ENCODE data around the gene MAN2C1. TPM values are rescaled to one million over a fixed set of nuclear protein-coding genes. Genes with fewer than 3 reads are reported as not detected.
"Not testable (repeated sequence)": the region's sequence is repeated elsewhere in the genome, so short reads cannot be mapped to it uniquely, and the experiment has no call there.

MAN2C1 gene
- polyA plus RNA-seq, 4 donors: 109 to 379 (median 172) TPM

DNA sequence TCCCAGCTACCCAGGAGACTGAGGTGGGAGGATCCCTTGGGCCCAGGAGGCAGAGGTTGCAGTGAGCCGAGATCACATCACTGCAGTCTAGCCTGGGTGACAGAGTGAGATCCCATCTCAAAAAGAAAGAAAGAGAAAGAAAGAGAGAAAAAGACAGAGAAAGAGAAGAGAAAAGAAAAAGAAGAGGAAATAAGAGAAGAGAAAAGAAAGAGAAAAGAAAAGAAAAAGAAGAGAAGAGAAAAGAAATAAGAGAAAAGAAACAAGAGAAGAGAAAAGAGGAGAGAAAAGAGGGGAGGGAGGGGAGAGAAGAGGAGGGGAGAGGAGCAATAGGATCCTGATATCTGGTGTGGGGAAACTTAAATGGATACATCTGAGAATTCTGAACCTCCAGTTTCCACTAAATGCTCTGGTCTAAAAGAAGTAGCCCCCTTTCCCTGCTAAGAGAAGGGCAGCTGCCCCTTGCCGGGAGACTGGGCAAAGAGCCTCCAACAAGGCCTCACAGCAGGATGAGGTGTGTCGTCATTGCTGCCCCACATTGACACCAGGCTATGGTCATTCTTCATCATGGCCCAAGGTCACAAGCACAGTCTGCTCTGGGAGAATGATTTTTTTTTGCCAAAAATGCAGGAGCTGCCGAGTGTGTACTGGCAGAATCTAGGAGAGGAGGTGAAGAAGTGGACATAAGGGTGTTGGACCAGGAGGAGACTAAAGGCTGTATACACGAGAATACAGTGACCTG lies 53.7 kb downstream of the MAN2C1 start:
- no peaks in the 10 kb centered on the region for H3K9me3 ChIP-seq (ENCODE audit: control insufficient read depth in 2 of 2, insufficient read depth in 1 of 2, low read depth in 1 of 2, low read length in 1 of 2)
- WGBS, 3 donors: 76 to 82% (median 81%) methylated on average over 5 of the region's 5 CpGs
- H3K27me3 ChIP-seq (ENCODE audit: control insufficient read depth in 3 of 3, insufficient read depth in 3 of 3, low read length in 3 of 3): no peaks in the 10 kb centered on the region
- H3K36me3 ChIP-seq (ENCODE audit: control insufficient read depth in 3 of 3, insufficient read depth in 2 of 3, low read depth in 1 of 3, low read length in 3 of 3): no peaks in the 10 kb centered on the region
- no peaks in the 10 kb centered on the region for H3K4me1 ChIP-seq (ENCODE audit: control insufficient read depth in 3 of 3, insufficient read depth in 2 of 3, low read depth in 1 of 3, low read length in 2 of 3)
- FAIRE-seq: no peak
- no peak overlapping the region for H3K27ac ChIP-seq (ENCODE audit: low read depth in 1 of 3, low read length in 2 of 3)
- no peak overlapping the region for H3K4me3 ChIP-seq (ENCODE audit: low read depth in 1 of 3, low read length in 3 of 3)
- no peak for DNase-seq

DNA sequence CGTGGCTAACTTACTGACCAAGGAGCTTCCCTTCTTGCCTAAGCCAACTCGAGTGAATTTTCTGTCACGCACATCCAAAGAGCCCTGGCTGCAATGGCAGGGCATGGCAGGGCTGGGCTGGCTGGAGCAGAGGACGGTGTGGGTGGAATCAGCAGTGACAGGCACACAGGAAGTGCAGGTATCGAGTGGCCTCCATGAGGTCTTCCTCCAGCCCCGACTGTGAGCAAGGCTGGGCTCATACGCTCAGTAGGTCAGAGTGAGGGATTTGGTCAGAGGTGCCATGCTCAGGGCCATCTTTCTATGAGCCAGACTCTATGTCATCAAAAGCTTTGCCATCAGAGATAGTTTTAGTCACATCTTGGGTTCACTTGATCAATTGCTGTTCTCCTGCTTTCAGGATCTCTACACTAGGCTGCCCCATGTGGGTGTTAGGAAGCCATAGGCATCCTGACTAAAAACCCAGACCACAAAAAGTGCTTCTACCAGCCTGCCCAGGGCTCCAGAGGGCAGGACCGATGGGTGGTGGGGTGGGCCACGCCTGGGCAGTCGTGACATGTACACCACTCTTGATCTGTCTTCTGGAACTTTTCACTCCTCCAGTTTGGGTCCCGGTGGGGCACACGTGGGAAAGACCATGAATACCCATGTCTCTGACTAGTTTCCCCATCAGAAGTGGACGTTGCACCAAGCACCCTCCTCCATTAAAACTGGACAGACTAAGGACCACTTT lies 55.1 kb downstream of the MAN2C1 start:
- Histone ChIP-seq H3K4me3 (ENCODE audit: low read depth in 1 of 3, low read length in 3 of 3) (no peak overlapping the region), H3K36me3 (ENCODE audit: control insufficient read depth in 3 of 3, insufficient read depth in 2 of 3, low read depth in 1 of 3, low read length in 3 of 3) (no peaks in the 10 kb centered on the region), H3K4me1 (ENCODE audit: control insufficient read depth in 3 of 3, insufficient read depth in 2 of 3, low read depth in 1 of 3, low read length in 2 of 3) (no peaks in the 10 kb centered on the region), H3K27ac (ENCODE audit: low read depth in 1 of 3, low read length in 2 of 3) (no peak overlapping the region), H3K9me3 (ENCODE audit: control insufficient read depth in 2 of 2, insufficient read depth in 1 of 2, low read depth in 1 of 2, low read length in 1 of 2) (no peaks in the 10 kb centered on the region), H3K27me3 (ENCODE audit: control insufficient read depth in 3 of 3, insufficient read depth in 3 of 3, low read length in 3 of 3) (peaks cover 0 to 3% (median 0%) of the 10 kb centered on the region in 3 donors)
- DNase-seq: no peak
- 84 to 92% (median 87%) methylated on average over 13 of the region's 13 CpGs for WGBS, 3 donors
- FAIRE-seq: no peak

DNA sequence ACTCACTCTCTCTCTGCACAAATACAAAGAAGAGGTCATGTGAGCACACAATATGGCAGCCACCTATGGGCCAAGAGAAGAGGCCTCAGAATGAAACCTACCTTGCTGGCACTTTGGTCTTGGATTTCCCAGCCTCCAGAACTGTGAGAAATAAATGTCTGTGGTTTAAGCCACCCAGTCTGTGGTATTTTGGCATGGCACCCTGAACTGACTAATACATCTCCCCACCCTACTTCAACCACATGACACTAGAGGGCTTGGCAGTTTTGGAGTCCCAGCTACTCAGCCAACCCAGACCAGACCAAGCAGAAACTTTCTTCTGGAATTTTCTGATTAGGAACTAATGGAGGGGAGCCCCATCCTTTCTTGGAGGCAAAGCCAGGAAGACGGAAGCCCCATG lies 55.9 kb downstream of the MAN2C1 start:
- H3K27ac ChIP-seq (ENCODE audit: low read depth in 1 of 3, low read length in 2 of 3); H3K4me1 ChIP-seq (ENCODE audit: control insufficient read depth in 3 of 3, insufficient read depth in 2 of 3, low read depth in 1 of 3, low read length in 2 of 3); FAIRE-seq; H3K9me3 ChIP-seq (ENCODE audit: control insufficient read depth in 2 of 2, insufficient read depth in 1 of 2, low read depth in 1 of 2, low read length in 1 of 2); H3K27me3 ChIP-seq (ENCODE audit: control insufficient read depth in 3 of 3, insufficient read depth in 3 of 3, low read length in 3 of 3); DNase-seq; H3K36me3 ChIP-seq (ENCODE audit: control insufficient read depth in 3 of 3, insufficient read depth in 2 of 3, low read depth in 1 of 3, low read length in 3 of 3); H3K4me3 ChIP-seq (ENCODE audit: low read depth in 1 of 3, low read length in 3 of 3): not testable (repeated sequence)
- 92 to 100% (median 100%) methylated on average over 1 of the region's 1 CpG for WGBS, 3 donors

DNA sequence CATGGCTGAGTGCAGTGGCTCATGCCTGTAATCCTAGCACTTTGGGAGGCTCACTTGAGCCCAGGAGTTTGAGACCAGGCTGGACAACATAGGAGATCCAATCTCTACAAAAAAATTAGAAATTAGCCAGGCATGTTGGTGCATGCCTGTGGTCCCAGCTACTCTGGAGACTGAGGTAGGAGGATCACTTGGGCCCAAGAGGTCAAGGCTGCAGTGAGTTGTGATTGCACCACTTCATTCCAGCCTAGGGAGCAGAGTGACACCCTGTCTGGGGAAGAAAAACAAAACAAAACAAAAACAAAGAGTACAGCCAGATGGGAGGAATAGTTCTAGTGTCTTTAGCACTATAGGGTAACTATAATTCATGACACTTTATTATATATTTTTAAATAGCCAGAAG lies 58.7 kb downstream of the MAN2C1 start:
- FAIRE-seq (no peak), DNase-seq (no peak)
- H3K36me3 ChIP-seq (ENCODE audit: control insufficient read depth in 3 of 3, insufficient read depth in 2 of 3, low read depth in 1 of 3, low read length in 3 of 3): no peaks in the 10 kb centered on the region
- peaks cover 0 to 7% (median 0%) of the 10 kb centered on the region in 3 donors for H3K27me3 ChIP-seq (ENCODE audit: control insufficient read depth in 3 of 3, insufficient read depth in 3 of 3, low read length in 3 of 3)
- no peak overlapping the region for H3K27ac ChIP-seq (ENCODE audit: low read depth in 1 of 3, low read length in 2 of 3)
- no peak overlapping the region for H3K4me3 ChIP-seq (ENCODE audit: low read depth in 1 of 3, low read length in 3 of 3)
- H3K4me1 ChIP-seq (ENCODE audit: control insufficient read depth in 3 of 3, insufficient read depth in 2 of 3, low read depth in 1 of 3, low read length in 2 of 3): no peaks in the 10 kb centered on the region
- no peaks in the 10 kb centered on the region for H3K9me3 ChIP-seq (ENCODE audit: control insufficient read depth in 2 of 2, insufficient read depth in 1 of 2, low read depth in 1 of 2, low read length in 1 of 2)

DNA sequence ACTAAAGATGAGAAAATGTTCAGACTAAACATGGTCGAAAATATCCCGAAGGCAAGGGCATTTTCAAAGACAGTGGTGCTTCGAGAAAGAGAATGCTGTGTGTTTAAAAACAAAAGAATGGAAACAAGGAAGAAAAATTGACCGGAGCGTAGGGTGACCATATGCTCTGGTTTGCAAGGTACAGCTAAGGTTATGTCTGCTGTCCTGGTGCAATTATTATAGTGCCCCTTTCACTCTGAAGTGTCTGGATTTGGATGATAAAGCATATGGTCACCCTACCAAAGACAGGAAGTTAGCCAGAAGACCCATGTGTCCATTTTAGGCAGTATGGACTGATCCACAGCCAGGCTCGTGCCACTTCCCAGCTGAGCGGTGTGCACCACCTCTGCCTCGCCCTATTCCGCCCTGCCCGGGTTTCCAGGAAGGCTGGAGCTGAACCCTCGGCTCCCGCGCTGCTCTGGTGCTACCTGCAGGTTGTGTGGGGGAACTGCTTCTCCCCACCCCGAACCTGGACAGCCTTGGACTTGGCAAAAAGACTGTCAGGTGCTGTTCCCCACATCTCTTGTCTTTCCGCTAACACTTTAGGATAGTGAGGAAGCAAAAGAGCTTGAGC lies 60.5 kb downstream of the MAN2C1 start:
- FAIRE-seq: no peak
- no peaks in the 10 kb centered on the region for H3K9me3 ChIP-seq (ENCODE audit: control insufficient read depth in 2 of 2, insufficient read depth in 1 of 2, low read depth in 1 of 2, low read length in 1 of 2)
- 16 to 30% (median 25%) methylated on average over 15 of the region's 15 CpGs for WGBS, 3 donors
- peak; percentile 72 to 81 for DNase-seq
- H3K36me3 ChIP-seq (ENCODE audit: control insufficient read depth in 3 of 3, insufficient read depth in 2 of 3, low read depth in 1 of 3, low read length in 3 of 3): no peaks in the 10 kb centered on the region
- H3K4me3 ChIP-seq (ENCODE audit: low read depth in 1 of 3, low read length in 3 of 3): no peak overlapping the region
- H3K27ac ChIP-seq (ENCODE audit: low read depth in 1 of 3, low read length in 2 of 3): no peak overlapping the region
- peaks cover 0 to 10% (median 0%) of the 10 kb centered on the region in 3 donors for H3K27me3 ChIP-seq (ENCODE audit: control insufficient read depth in 3 of 3, insufficient read depth in 3 of 3, low read length in 3 of 3)
- no peaks in the 10 kb centered on the region for H3K4me1 ChIP-seq (ENCODE audit: control insufficient read depth in 3 of 3, insufficient read depth in 2 of 3, low read depth in 1 of 3, low read length in 2 of 3)

DNA sequence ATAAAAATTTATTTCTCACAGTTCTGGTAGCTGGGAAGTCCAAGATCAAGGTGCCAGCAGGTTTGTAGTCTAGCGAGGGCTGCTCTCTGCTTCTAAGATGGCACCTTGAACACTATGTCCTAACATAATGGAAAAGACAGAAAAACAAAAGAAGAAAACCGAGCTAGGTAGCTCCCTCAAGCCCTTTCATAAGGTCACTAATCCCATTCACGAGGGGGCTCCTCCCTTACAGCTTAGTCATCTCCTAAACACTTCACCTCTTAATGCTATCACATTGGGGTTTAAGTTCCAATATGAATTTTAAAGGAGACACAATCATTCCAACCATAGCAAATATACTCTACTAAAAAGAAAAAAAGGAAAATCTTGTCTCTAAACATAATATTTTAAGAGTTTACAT lies 62.2 kb downstream of the MAN2C1 start:
- no peaks in the 10 kb centered on the region for H3K9me3 ChIP-seq (ENCODE audit: control insufficient read depth in 2 of 2, insufficient read depth in 1 of 2, low read depth in 1 of 2, low read length in 1 of 2)
- no peak for FAIRE-seq
- H3K27me3 ChIP-seq (ENCODE audit: control insufficient read depth in 3 of 3, insufficient read depth in 3 of 3, low read length in 3 of 3): peaks cover 0 to 10% (median 0%) of the 10 kb centered on the region in 3 donors
- no peaks in the 10 kb centered on the region for H3K36me3 ChIP-seq (ENCODE audit: control insufficient read depth in 3 of 3, insufficient read depth in 2 of 3, low read depth in 1 of 3, low read length in 3 of 3)
- no peak overlapping the region for H3K4me3 ChIP-seq (ENCODE audit: low read depth in 1 of 3, low read length in 3 of 3)
- 46 to 72% (median 54%) methylated on average over 3 of the region's 3 CpGs for WGBS, 3 donors
- no peak overlapping the region for H3K27ac ChIP-seq (ENCODE audit: low read depth in 1 of 3, low read length in 2 of 3)
- no peak for DNase-seq
- H3K4me1 ChIP-seq (ENCODE audit: control insufficient read depth in 3 of 3, insufficient read depth in 2 of 3, low read depth in 1 of 3, low read length in 2 of 3): no peaks in the 10 kb centered on the region

Other genes starting within 250 kb of the MAN2C1 start
- 10 to 100 TPM in 2 of 4 donors, 1 to 10 TPM in 2; 6.5 to 20.6 (median 11.9) TPM for gene C15orf39, start 166.7 kb downstream of the MAN2C1 start, polyA plus RNA-seq
- not detected for gene GOLGA6C, start 110.3 kb downstream of the MAN2C1 start, polyA plus RNA-seq
- under 1 TPM in 1 of 4 donors, not detected in 3; 0.07 TPM for gene GOLGA6D, start 85.8 kb downstream of the MAN2C1 start, polyA plus RNA-seq
- 100 to 1,000 TPM in 3 of 4 donors, 10 to 100 TPM in 1; 88.1 to 177 (median 114) TPM for gene COMMD4, start 32.5 kb downstream of the MAN2C1 start, polyA plus RNA-seq
- gene NEIL1, start 21.6 kb downstream of the MAN2C1 start, polyA plus RNA-seq: 10 to 100 TPM; 18.8 to 63.1 (median 41.7) TPM
- 10 to 100 TPM in 2 of 4 donors, 1 to 10 TPM in 2; 7.6 to 36.0 (median 11.9) TPM for gene SIN3A, start 83.1 kb upstream of the MAN2C1 start, polyA plus RNA-seq
- gene PTPN9, start 210.7 kb upstream of the MAN2C1 start, polyA plus RNA-seq: 10 to 100 TPM; 19.7 to 40.2 (median 20.6) TPM